HG03025 (cell line): ENCODE measurements around the gene ERN1.

Experiments used
- ATAC-seq: cut with Tn5 transposase; IDR thresholded peaks from one replicate; pipeline ENCODE4 v1.9.1; 2021; ENCODE audit warnings: mild to moderate bottlenecking, moderate library complexity; ENCODE audit not compliant: unreplicated experiment, low FRiP score

ERN1 gene

DNA sequence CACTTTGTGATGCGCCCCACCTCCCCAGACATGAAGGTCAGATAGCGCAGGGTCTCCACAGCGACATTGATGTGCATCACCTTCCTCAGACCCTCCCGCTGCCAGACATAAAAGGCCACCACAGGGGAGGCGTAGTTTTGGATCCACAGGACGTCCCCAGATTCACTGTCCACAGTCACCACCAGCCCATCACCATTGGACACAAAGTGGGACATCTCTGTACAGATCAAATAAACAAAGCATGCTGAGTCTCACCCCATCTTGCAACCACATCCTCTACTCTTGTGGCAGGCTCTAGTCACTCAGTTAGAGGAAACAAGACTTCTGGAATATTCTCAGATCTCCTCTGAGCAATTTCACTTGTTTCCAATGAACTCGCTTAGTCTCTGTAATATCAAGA lies 63.2 kb downstream of the ERN1 start:
- ATAC-seq: no peak

DNA sequence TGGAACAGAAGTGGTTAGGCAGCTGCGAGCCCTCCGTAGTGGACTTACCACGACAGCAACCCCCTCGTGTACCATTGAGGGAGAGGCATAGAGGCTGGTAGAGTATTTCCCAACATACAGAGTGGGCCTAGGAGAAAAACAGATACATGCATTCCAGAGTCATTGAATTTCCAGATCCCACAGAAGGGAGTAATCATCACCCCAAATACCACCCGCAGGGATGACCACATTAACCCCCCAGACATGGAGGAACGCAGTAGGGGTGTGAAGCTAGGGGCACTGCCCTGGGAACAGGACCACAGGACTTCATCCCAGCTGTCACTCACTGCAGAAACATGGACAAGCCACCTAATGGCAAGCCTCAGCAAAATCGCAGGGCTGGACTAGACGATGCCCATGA lies 64.8 kb downstream of the ERN1 start:
- ATAC-seq: no peak

DNA sequence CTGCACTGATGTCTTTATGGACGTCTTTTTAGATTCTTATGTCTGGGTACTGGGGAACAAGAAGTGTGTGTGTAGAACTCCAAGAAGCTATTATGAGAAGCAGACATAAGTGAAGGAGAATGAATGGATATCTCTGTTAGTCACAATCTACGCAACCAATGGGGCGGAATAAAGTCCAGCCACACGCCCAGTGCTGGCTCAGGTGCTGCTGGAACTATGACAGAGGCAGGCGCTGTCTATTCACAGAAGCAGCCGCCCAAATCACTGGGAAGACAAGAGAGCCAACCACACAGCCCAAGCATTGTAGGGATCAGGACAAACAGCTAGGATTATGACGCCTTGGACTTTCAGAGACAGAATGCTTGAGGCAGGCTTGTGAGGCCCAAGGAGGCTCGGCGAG lies 65.6 kb downstream of the ERN1 start:
- ATAC-seq: no peak

DNA sequence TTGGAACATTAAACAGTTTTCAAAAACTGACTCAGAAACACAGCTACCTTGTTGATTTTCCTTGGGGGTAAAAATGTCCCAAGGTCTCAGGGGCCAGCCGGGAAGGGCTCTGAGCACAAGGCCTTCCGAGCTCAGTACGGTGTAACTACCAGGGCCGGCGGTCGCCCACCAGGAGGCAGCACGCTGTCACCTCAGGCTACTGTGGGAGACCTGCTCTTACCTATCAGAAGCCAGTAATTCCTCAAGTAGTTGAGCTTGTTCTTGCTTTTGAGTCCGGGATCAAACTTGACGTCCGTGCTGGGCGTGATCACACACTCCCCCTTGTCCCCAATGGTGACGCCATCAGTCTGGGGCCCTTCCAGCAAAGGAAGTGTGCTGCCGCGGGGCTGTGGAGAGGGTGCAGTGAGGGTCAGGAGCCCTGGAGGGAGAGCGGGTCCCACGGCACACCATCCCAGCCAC lies 66.1 kb downstream of the ERN1 start:
- ATAC-seq: no peak

DNA sequence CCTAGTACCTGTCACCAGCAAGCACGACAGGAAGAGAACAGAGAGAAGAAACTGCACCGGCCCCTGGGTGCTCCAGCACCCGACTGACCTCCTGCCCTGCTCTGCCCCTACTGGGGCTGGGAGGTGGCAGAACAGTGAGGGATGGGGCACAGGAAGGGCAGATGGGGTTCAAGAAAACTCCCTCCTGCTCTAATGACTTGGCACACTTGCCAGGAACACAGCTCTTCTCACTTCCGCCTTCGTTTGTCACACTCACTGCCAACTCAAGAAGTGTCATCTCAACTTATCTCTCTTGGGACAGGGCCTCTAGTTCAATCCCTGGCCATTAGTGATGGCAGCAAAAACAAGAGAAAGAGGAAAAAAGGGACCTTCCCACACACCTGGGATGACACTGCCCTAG lies 66.9 kb downstream of the ERN1 start:
- no peak for ATAC-seq

DNA sequence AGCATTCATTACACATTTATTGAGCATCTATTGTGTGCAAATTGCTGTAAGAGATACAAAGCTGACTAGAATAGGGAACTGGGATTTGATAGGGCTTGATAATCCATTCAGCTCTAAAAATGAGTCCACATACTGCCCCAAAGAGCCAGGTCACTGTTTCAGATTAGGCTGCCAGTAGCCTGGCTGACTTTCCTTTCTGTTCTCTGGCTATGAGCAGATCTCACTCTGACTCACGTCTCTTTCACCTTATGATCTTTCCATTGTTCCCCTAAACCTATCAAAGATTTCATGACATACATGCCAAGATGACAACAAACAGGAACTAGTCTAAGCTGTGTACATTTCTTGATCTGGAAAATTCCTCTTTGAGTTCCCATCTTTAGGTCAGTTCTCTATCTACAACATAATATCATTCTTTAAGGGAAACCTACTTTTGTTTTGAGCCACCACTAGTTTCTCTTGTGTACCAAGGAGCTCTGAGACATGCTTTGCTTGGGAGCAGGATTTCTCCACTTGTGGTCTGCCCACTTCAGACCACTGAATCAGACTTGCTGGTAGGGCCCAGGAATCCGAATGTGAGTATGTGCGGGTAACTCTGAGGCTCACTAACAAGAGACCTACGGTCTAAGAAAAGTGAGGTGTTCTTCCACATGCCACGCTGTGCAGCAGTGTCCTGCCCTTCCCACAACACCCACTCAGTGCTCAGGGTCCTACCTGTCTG lies 68.6 kb downstream of the ERN1 start:
- ATAC-seq: no peak

DNA sequence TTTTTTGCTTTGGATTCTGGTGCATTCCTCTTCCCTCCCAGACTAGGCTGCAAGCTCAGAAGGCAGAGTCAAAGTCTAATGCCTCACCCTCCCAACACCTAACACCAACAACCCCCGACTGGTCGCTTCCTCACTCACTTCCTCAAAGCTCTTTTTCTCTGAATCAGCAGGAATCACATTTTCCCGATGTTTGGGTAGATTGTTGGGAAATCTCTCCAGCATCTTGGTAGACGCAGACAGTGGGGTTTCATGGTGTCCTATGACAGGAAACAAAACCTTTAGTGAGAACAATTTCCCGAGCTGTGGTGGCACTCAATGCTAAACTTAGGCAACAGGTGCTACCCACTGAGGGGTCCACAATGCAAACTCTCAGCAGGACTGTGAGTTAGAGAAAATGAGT lies 69.6 kb downstream of the ERN1 start:
- ATAC-seq: no peak

DNA sequence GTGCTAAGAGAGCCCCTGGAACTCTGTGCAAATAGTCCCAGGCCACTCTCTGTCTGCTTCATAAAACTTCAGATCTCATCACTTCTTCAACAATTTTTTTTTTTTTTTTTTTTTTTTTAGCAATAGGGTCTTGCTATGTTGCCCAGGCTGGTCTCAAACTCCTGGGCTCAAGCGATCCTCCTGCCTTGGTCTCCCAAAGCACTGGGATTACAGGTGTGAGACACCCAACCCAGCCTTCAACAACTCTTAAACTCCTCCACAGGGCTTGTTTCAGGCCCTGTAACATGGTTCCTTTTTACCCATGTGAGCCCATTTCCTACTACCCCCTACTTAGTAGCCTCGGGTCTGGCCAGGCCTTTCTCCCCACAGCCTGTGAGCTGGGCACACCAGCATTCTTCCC lies 70.2 kb downstream of the ERN1 start:
- no peak for ATAC-seq

DNA sequence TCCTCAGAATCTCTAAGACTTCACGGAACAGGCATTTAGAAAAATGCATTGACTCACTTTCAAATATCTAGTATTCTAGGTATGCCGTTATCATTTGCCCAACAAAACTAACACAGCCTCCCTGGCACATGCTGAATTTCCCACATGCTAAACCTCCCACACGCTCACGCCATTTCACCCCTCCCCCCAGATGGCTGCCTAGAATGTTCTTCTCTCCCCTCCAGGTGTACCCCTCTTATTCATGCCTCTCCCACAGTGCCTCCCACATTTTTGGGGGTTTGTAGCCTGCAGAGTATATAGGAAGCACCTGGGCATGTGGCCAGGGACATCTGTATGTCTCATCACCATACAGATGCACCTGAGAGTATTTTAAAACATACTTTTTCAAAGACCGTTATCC lies 71.3 kb downstream of the ERN1 start:
- ATAC-seq: no peak

DNA sequence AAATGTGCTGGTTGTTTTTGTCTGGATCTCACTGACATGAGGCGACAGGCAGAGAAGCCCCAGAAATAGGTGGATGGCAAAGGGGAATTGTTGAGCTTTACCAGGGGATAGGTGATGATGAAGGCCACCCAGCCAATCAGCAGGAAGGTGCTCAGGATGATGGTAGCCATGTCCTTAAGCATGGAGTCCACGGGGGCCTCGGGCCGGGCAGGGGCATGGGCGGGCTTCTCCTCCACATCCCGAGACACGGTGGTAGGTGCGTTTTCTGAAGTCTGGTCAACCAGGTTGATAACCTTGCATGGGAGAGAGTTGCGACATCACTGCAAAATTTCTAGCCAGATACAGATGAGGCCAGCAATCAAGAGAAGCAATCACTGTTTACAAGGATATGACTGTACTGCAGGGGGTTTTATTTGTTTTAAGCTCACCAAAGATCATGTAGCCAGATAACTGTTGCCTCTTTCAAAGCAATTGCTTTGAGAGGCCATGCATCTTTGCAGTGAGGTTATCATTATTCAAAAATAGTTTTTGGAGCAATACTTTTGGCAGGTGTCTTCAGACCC lies 72.2 kb downstream of the ERN1 start:
- no peak for ATAC-seq

DNA sequence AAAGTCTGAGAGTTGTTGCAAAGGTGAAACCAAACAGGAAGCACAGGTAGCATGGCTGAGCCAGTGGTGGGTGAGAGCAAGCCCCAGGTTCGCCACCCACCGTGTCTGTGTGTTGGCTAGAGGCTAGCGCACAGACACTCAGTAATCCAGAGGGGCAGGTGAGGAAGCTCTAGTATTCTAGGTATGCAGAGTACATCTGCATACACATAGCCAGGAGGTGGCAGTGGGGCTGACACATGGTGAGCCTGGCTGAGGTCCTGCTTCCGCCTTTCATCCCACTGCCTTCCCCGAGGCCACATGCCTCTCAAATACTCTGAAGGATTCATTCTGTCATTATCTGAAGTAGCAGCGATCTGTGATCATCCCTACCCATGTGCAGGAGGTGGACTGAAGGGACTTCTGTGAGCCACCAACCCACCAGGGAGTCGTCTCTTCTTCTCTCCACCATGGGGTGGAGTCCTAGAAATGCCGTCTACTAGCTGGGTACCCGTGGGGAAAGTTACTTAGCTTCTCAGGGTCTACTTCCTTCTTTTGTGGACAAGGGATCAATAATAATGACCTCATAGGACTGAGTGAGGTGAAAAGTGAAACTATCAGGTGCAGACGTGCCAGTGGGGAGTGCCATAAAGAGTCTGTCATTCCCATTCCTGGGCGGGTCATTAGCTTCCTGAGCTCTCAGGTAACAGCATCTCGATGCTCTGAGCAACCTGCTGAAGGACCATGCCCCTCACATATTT lies 73.5 kb downstream of the ERN1 start:
- no peak for ATAC-seq

DNA sequence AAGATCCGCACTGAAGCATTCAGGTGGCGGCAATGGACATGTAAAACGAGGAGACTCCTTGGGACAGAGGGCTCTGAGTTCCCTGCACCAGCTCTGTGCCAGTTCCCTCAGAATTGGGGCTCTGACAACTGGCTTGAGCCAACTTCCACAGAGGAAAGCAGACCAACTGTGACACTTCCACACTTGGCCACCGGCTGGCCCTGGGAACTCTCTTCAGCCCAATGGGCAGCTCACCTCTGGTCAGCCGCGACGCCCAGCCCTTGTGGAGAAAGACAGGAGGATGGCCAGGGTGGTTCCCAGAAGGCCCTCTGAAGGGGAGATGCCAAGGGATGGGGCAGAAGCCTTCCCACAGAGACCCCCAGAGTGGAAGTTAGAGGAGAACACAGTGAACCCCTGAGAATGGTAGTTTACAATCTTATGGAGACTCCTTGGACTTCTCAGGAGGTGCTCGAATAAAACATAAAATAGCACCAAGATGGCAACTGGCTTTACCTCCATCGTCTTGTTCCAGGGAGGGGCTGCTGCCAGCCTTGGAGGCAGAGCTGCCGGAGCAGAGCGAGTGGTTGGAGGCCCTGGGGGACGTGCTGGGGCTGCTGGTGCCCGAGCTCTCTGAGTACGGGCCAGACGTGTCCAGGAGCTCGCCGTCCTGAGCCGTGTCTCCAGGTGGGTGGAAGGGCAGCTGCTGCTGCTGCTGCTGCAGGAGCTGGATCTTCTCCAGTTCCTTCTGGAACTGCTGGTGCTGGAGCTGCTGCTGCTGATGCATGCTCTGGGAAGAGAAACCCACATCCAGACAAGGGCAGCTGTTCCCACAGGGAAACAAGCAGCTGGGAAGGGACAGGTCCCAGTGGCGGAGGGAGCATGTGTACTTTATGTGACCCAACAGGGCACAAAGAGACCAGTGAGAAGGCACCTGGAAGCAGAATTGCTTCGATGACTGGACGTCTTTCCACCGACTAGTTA lies 74.5 kb downstream of the ERN1 start:
- no peak for ATAC-seq

DNA sequence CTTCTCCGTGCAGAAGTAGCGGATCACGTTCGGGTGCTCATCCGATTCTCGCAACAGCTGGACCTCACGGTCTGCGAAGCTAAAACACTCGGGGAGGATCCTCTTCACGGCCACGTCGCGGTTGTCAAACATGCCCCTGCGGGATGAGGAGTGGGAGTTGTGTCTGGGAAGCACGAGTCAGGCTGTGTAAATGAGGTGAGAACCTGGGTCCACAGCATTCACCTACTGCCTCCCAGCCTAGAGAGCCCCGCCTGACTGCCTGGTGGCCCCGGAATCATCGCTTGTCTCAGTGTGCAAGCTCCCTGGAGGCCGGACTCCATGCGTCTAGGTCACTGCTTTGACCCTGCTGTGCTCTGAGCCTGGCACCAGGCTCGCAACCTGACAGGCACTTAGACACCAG lies 75.6 kb downstream of the ERN1 start:
- ATAC-seq: no peak

DNA sequence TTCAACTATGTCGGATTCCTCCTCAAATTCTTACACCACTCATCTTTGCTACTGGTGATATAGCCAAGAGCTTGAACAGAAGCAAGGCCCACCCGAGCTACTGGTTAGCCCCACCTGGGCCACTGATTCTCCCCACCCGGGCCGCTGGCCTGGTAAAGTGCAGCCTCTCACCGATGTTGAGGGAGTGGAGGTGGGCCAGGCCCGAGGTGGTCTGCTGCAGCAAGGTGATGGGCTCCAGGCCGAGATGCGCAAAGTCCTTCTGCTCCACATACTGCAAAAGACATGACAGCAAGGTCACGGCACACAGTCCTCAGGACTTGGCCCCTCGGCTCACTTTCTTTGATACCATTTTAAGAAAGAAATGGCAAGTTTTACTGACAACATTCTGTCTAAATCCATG lies 76.8 kb downstream of the ERN1 start:
- ATAC-seq: no peak

DNA sequence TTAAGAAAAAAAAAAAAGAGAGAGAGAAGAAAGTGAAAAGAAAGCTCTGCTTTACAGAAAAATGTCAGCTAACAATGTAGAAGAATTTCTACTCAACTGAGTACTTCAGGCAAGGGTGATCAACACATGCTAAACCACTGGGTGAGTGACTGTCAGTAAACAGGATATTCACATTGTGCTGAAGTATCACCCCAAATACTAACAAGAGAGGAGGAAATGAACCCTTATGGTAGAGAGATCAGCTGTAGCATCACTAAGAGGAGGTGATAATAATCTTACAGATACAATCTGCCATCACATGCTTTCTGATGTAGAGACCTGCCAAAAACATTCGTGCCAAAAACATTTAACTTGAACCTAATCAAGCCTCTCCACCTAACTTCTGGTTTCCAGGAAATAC lies 78.8 kb downstream of the ERN1 start:
- ATAC-seq: no peak

DNA sequence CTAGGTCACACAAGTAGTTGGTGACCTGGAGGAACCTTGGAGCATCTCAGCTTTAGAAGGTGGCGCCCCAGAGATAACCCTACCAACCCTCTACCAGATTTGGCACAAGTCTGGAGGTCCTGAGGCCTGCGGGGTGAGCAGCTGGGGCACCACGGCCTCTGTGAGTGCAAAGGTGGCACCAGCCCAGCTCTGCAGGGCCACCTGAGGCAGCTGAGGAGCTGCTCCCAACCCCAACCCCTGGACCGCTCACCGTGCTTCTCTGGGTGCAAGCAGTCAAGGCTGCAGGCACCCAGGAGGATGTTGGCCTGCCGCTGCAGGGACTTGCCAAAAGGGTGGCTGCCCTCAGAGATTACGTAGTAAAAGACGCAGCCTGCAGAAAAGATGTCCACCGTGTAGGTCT lies 81.1 kb downstream of the ERN1 start:
- ATAC-seq: no peak

DNA sequence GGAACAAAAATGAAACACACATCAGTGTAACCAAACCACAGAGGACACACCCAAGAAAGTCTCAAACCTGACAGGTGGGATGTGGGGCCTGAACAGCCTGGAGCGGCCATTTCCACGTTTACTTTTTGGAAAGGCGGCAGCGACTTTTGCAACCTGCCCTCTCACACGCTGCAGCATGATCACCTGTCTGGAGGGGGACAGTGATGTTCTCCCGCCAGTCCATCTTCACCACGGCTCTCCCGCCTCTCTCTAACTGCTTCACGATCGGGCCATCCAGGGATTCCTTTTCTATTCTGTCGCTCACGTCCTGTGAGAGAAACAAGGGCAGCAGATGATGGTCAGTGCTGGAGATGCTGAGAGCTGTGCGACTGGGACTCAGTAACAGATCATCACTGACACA lies 84.8 kb downstream of the ERN1 start:
- ATAC-seq: no peak

DNA sequence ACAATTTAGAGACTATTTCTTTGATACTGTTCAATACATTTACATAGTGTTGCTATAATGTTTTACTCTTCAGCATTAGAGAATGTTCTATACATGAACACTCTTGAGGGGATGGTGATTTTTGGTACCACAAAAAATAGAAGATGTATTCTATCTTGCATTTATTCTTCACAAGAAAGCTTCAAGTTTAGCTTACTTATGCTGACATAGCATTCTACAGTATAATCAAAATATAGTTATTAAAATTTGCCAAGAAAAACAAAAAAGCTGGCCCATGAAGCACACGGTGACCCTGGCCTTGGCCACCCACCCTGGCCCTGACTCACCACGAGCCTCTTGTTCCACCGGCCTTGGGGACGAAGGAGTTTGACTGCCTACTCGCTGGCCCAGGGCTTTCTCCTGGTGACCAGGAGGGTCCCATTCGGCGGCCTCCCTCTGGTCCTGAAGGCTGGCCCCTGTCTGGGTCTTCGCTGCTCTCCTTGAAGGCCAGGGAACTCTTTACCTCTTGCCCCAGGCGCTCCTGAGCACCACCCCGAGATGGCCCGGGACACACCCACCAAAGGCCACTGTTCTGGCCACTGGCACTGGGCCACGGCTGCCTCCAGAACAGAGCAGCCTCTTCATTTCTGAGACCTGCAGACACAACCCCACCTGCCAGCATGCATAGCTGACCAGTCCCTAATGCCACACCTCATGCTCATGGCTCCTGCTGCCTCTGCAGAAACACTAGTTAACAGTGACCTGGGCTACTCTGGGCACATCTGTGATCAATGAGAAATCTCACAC lies 87.1 kb downstream of the ERN1 start:
- no peak for ATAC-seq

DNA sequence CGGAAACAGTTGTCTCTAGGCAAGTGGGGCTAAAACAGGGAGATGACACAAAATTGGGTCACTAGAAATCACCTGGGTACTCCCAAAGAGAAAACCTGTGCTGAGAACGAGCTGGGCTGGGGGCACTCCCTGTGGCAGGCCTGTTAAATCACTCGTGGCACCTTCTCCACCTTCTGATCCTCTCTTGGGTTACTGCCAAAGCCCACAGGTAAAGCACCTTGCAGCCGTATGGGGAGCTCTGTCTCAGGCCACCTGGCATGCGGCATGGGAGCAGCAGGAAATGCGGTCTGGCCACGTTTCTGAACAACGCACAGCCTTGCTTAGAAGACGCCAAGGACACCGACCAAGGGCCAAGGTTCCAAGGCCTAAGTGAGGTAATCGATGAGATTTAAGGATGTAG lies 88.0 kb downstream of the ERN1 start:
- no peak for ATAC-seq

DNA sequence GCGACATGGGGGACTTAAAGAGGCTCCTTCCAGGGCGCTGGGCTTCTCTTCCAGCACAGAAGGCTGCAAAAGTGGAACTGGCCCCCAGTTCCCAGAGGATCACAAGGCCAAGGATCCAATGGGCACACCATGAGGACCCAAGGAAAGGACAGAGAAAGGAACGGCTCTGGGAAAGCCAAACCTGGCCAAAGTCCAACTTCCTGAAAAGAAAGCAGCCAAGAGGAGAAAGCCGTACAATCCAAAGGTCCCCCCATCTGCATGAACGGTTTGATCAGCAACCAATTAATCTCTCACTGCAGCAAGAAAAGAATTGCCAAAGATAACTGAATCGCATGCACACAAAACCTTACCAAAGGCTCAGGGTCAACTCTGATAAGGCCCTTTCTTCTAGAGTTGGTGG lies 89.7 kb downstream of the ERN1 start:
- no peak for ATAC-seq
